ENCODE results near the gene CRIP3.
"Not testable (repeated sequence)": the region's sequence is repeated elsewhere in the genome, so short reads cannot be mapped to it uniquely, and the experiment has no call there.

Gene CRIP3

GRCh38 chr6:43308101-43308989 is at the start of gene CRIP3:
CRIP3 (minus strand) TSS chr6:43308826; CDS start chr6:43308792, 34 bp downstream.
- peak; percentile 55 for DNase-seq

- no peak for DNase-seq
Measured at GRCh38 chr6:43355862-43356590, 47.4 kb upstream of the CRIP3 start.

- DNase-seq: not testable (repeated sequence)
Measured at GRCh38 chr6:43351951-43352350, 43.3 kb upstream of the CRIP3 start.

GRCh38 chr6:43347444-43347843 is 38.8 kb upstream of the CRIP3 start:
- no peak for DNase-seq

GRCh38 chr6:43347021-43347420 is 38.4 kb upstream of the CRIP3 start:
- DNase-seq: no peak

- not testable (repeated sequence) for DNase-seq
Measured at GRCh38 chr6:43346243-43346642, 37.6 kb upstream of the CRIP3 start.

GRCh38 chr6:43339168-43339567 is 30.5 kb upstream of the CRIP3 start:
- DNase-seq: no peak

- DNase-seq: no peak
Measured at GRCh38 chr6:43338243-43338642, 29.6 kb upstream of the CRIP3 start.

GRCh38 chr6:43336382-43336781 is 27.8 kb upstream of the CRIP3 start:
- DNase-seq: no peak

- DNase-seq: no peak
Measured at GRCh38 chr6:43335469-43335868, 26.8 kb upstream of the CRIP3 start.

GRCh38 chr6:43334466-43335095 is 26.0 kb upstream of the CRIP3 start:
- no peak for DNase-seq

GRCh38 chr6:43331891-43332290 is 23.3 kb upstream of the CRIP3 start:
- no peak for DNase-seq

GRCh38 chr6:43331470-43331869 is 22.8 kb upstream of the CRIP3 start:
- DNase-seq: no peak

GRCh38 chr6:43328528-43328927 is 19.9 kb upstream of the CRIP3 start:
- no peak for DNase-seq

- no peak for DNase-seq
Measured at GRCh38 chr6:43325876-43326275, 17.2 kb upstream of the CRIP3 start.

- no peak for DNase-seq
Measured at GRCh38 chr6:43318011-43318410, 9.4 kb upstream of the CRIP3 start.

- DNase-seq: no peak
Measured at GRCh38 chr6:43313813-43314212, 5.2 kb upstream of the CRIP3 start.

- no peak for DNase-seq
Measured at GRCh38 chr6:43311666-43312065, 3.0 kb upstream of the CRIP3 start.

- DNase-seq: no peak
Measured at GRCh38 chr6:43310624-43311023, 2.0 kb upstream of the CRIP3 start.

GRCh38 chr6:43310134-43310533 is 1.5 kb upstream of the CRIP3 start:
- no peak for DNase-seq

- no peak for DNase-seq
Measured at GRCh38 chr6:43308990-43309477, 408 bp upstream of the CRIP3 start.

GRCh38 chr6:43307451-43308100 is 1.1 kb downstream of the CRIP3 start:
- DNase-seq: no peak

GRCh38 chr6:43306086-43306485 is 2.5 kb downstream of the CRIP3 start:
- DNase-seq: no peak

Measured in activated naive CD4-positive, alpha-beta T cell treated with anti-CD3 and anti-CD28 coated beads, Interleukin-2, amount 50 U/mL, for 16 hours (primary cell).